Adrenal gland (tissue), 12 donors: ENCODE data around the gene TNS4. TPM values are rescaled to one million over a fixed set of nuclear protein-coding genes. Genes with fewer than 3 reads are reported as not detected.

ENCODE experiments used
- DNase-seq, 7 donors: peaks; one replicate each; pipeline ENCODE4 v3.0.0-alpha.2; 2019 to 2020
- H3K27ac ChIP-seq, 5 donors: fragments of 200-600 bp; sonication (generic) in 4 of 5; 1 replicate in 3 of 5; 2 replicates in 2 of 5; pipeline versions ENCODE4 v1.5.1 to v1.8.0; 2016 to 2020; ENCODE audit warnings: mild to moderate bottlenecking in 1 of 5
- H3K27me3 ChIP-seq: fragments of 200-600 bp; 2 replicates; pipeline ENCODE4 v1.8.0; 2021
- H3K36me3 ChIP-seq, 2 donors: fragments of 200-600 bp; replicated peaks in 1 of 2; 1 replicate in 1 of 2; 2 replicates in 1 of 2; pipeline versions ENCODE4 v1.5.1 to v1.8.0; 2018 to 2022
- H3K4me1 ChIP-seq, 2 donors: fragments of 200-600 bp; replicated peaks in 1 of 2; 1 replicate in 1 of 2; 2 replicates in 1 of 2; pipeline versions ENCODE4 v1.5.1 to v1.8.0; 2018 to 2021
- H3K4me3 ChIP-seq, 4 donors: fragments of 200-600 bp; sonication (generic) in 3 of 4; one replicate each; pipeline ENCODE4 v1.5.1; 2016 to 2018
- H3K9me3 ChIP-seq, 3 donors: fragments of 200-600 bp; sonication (generic) in 1 of 3; replicated peaks in 1 of 3; 1 replicate in 2 of 3; 2 replicates in 1 of 3; pipeline versions ENCODE4 v1.5.1 to v1.8.0; 2016 to 2021
- POLR2A ChIP-seq, 2 donors: fragments of 450-650 bp; IDR thresholded peaks; one replicate each; pipeline ENCODE4 v1.6.1; 2017; ENCODE audit warnings: antibody characterized with exemption in 2 of 2, mild to moderate bottlenecking in 2 of 2, moderate library complexity in 1 of 2
- WGBS, 4 donors: extraction: QIAGEN DNeasy Blood & Tissue Kit in 2 of 4; methylation state at CpG; one replicate each; pipeline versions ENCODE4 v1.1.5 to v1.1.7; 2013 to 2017; 5-methylcytosine and 5-hydroxymethylcytosine counted together
- intact Hi-C, 2 donors: fragments of 100-400 bp; cut with DNase I; formaldehyde crosslinking; loops; one replicate each; pipeline versions ENCODE4 v1.14.1 to v1.15.0; 2022 to 2023
- polyA plus RNA-seq, 3 donors: library from polyadenylated mRNA; stranded (reverse); fragments of 200-250 nt in 2 of 3; fragments of 350-450 nt in 1 of 3; fragmentation: Illumina TruSeq in 1 of 3; extraction: RNeasy Lipid Tissue Mini Kit (QIAGEN cat#74804) in 1 of 3; gene quantifications; one replicate each; pipeline ENCODE4 v1.2.3, GENCODE V29; 2013 to 2014
- total RNA-seq, 9 donors: library from RNA; depleted of rRNA in 4 of 9; stranded (reverse); fragments of >200 nt in 4 of 9; fragments of 120-200 nt in 1 of 9; fragmentation: NEBNext Ultra II Directional in 1 of 9; extraction: Animal tissue kit (Norgen Biotek cat#: 25700) in 1 of 9; gene quantifications; one replicate each; pipeline versions ENCODE4 v1.1.0 to v1.2.4, GENCODE V29; 2013 to 2023
- TF ChIP-seq, protein P1 (sequence below), 6 experiments: fragments of 450-650 bp in 4 of 6; fragments of 200-600 bp in 2 of 6; sonication (generic) in 1 of 6; IDR thresholded peaks; 1 replicate in 5 of 6; 2 replicates in 1 of 6; pipeline versions ENCODE4 v1.5.1 to v1.8.0; 2016 to 2021; ENCODE audit warnings: antibody characterized with exemption in 6 of 6, mild to moderate bottlenecking in 2 of 6, moderate library complexity in 1 of 6
- donor health status: healthy with polysubstance abuse.
- donor health status: Bipolar disorder and iron deficiency.
- donor health status: DM: yes; HTN: yes; CAD: no.
- donor health status: DM: no; HTN: no; CAD: no.
- donor health status: DM: no; HTN: no; CAD: no.
- donor health status: DM: yes; HTN: yes; CAD: no.

The TNS4 gene
- total and polyA plus RNA-seq, 12 donors = 0.07 to 0.32 (median 0.11) TPM; not detected in 7

- H3K36me3 ChIP-seq = no peaks in the 10 kb centered on the region
- H3K27me3 ChIP-seq = no peaks in the 10 kb centered on the region
- H3K27ac ChIP-seq = peak overlapping the region in 2 of 5 donors; percentile 10 to 39
- intact Hi-C loops = no loop called here
- WGBS, 4 donors = 48 to 86% (median 69%) methylated on average over 1 to 2 of the region's 2 CpGs
- H3K4me1 ChIP-seq = no peaks in the 10 kb centered on the region
- TF ChIP-seq POLR2A (IDR thresholded peaks at IDR 0.05) = no peak
- TF ChIP-seq, protein P1, sequence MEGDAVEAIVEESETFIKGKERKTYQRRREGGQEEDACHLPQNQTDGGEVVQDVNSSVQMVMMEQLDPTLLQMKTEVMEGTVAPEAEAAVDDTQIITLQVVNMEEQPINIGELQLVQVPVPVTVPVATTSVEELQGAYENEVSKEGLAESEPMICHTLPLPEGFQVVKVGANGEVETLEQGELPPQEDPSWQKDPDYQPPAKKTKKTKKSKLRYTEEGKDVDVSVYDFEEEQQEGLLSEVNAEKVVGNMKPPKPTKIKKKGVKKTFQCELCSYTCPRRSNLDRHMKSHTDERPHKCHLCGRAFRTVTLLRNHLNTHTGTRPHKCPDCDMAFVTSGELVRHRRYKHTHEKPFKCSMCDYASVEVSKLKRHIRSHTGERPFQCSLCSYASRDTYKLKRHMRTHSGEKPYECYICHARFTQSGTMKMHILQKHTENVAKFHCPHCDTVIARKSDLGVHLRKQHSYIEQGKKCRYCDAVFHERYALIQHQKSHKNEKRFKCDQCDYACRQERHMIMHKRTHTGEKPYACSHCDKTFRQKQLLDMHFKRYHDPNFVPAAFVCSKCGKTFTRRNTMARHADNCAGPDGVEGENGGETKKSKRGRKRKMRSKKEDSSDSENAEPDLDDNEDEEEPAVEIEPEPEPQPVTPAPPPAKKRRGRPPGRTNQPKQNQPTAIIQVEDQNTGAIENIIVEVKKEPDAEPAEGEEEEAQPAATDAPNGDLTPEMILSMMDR (IDR thresholded peaks at IDR 0.05) = no peak
- no peak overlapping the region for H3K4me3 ChIP-seq
- no peaks in the 10 kb centered on the region for H3K9me3 ChIP-seq
- peak in 3 of 7 donors; percentile 20 to 72 (median 43) for DNase-seq
Measured at GRCh38 chr17:40432864-40433528, 68.4 kb downstream of the TNS4 start.

GRCh38 chr17:40431231-40431602 is 70.2 kb downstream of the TNS4 start:
- Histone ChIP-seq H3K27me3 (no peaks in the 10 kb centered on the region), H3K4me3 (no peak overlapping the region), H3K27ac (no peak overlapping the region), H3K4me1 (no peaks in the 10 kb centered on the region), H3K36me3 (no peaks in the 10 kb centered on the region), H3K9me3 (no peaks in the 10 kb centered on the region)
- WGBS, 4 donors = 84 to 90% (median 87%) methylated on average over 3 of the region's 3 CpGs
- TF ChIP-seq POLR2A (IDR thresholded peaks at IDR 0.05) = no peak
- TF ChIP-seq, protein P1 (IDR thresholded peaks at IDR 0.05) = no peak
- intact Hi-C loops = no loop called here
- DNase-seq = peak in 3 of 7 donors; percentile 4 to 29 (median 7)

GRCh38 chr17:40430272-40431230 is 70.9 kb downstream of the TNS4 start:
- peak in 3 of 7 donors; percentile 3 to 29 (median 6) for DNase-seq
- Histone ChIP-seq H3K27ac (no peak overlapping the region), H3K9me3 (no peaks in the 10 kb centered on the region), H3K4me1 (no peaks in the 10 kb centered on the region), H3K36me3 (no peaks in the 10 kb centered on the region), H3K27me3 (no peaks in the 10 kb centered on the region), H3K4me3 (no peak overlapping the region)
- TF ChIP-seq, protein P1 (IDR thresholded peaks at IDR 0.05) = no peak
- no peak for TF ChIP-seq POLR2A (IDR thresholded peaks at IDR 0.05)
- intact Hi-C loops = no loop called here
- WGBS, 4 donors = 81 to 90% (median 88%) methylated on average over 10 of the region's 10 CpGs

GRCh38 chr17:40427002-40427491 is 74.4 kb downstream of the TNS4 start:
- Histone ChIP-seq H3K9me3 (no peaks in the 10 kb centered on the region), H3K4me3 (no peak overlapping the region), H3K4me1 (no peaks in the 10 kb centered on the region), H3K27me3 (no peaks in the 10 kb centered on the region), H3K36me3 (no peaks in the 10 kb centered on the region), H3K27ac (no peak overlapping the region)
- peak in 1 of 7 donors; percentile 18 for DNase-seq
- no peak for TF ChIP-seq POLR2A (IDR thresholded peaks at IDR 0.05)
- TF ChIP-seq, protein P1 (IDR thresholded peaks at IDR 0.05) = no peak
- intact Hi-C loops = no loop called here
